Trophoblast cell (in vitro differentiated cells and primary cell): ENCODE data around the gene SUSD6.
A peak's percentile ranks its signal among the peaks of the same experiment; 100 is the strongest.

ENCODE experiments used
- DNase-seq, 2 donors: peaks; one replicate each; pipeline ENCODE4 v3.0.0-alpha.2; 2016
- H2AFZ ChIP-seq: 2 replicates; pipeline ENCODE4 v1.6.1; 2013; ENCODE audit warnings: low read length, moderate library complexity, mild to moderate bottlenecking; ENCODE audit not compliant: insufficient read depth, poor library complexity
- H2AK5ac ChIP-seq: 2 replicates; pipeline ENCODE4 v1.6.1; 2013; ENCODE audit warnings: mild to moderate bottlenecking, low read length
- H2BK120ac ChIP-seq: 2 replicates; pipeline ENCODE4 v1.6.1; 2013; ENCODE audit warnings: low read length, mild to moderate bottlenecking, moderate library complexity; ENCODE audit not compliant: insufficient read depth, poor library complexity
- H2BK12ac ChIP-seq: 2 replicates; pipeline ENCODE4 v1.6.1; 2013; ENCODE audit warnings: mild to moderate bottlenecking, low read length, moderate library complexity
- H2BK5ac ChIP-seq: 2 replicates; pipeline ENCODE4 v1.6.1; 2013; ENCODE audit warnings: low read length, low read depth, moderate library complexity, mild to moderate bottlenecking; ENCODE audit not compliant: poor library complexity
- H3K14ac ChIP-seq: 2 replicates; pipeline ENCODE4 v1.6.1; 2013; ENCODE audit warnings: mild to moderate bottlenecking, low read length
- H3K18ac ChIP-seq: 2 replicates; pipeline ENCODE4 v1.6.1; 2013; ENCODE audit warnings: mild to moderate bottlenecking, low read length
- H3K23ac ChIP-seq: 2 replicates; pipeline ENCODE4 v1.6.1; 2013; ENCODE audit warnings: low read length
- H3K27ac ChIP-seq: 2 replicates; pipeline ENCODE4 v1.5.1; 2013; ENCODE audit warnings: low read depth, mild to moderate bottlenecking, inconsistent platforms, low read length, moderate library complexity
- H3K27me3 ChIP-seq: 2 replicates; pipeline ENCODE4 v1.6.1; 2013; ENCODE audit warnings: inconsistent platforms, mild to moderate bottlenecking, low read length, moderate library complexity; ENCODE audit not compliant: insufficient read depth
- H3K36me3 ChIP-seq, 2 experiments: 1 replicate in 1 of 2; 2 replicates in 1 of 2; pipeline ENCODE4 v1.6.1; 2013; ENCODE audit warnings: low read length in 2 of 2, mild to moderate bottlenecking in 2 of 2, moderate library complexity in 1 of 2; ENCODE audit not compliant: insufficient read depth in 2 of 2, control insufficient read depth in 1 of 2
- H3K4ac ChIP-seq: 2 replicates; pipeline ENCODE4 v1.6.1; 2013; ENCODE audit warnings: low read depth, mild to moderate bottlenecking, low read length, moderate library complexity
- H3K4me1 ChIP-seq, 2 experiments: 1 replicate in 1 of 2; 2 replicates in 1 of 2; pipeline ENCODE4 v1.6.1; 2013; ENCODE audit warnings: low read length in 2 of 2, mild to moderate bottlenecking in 2 of 2, moderate library complexity in 1 of 2; ENCODE audit not compliant: insufficient read depth in 2 of 2, control insufficient read depth in 1 of 2
- H3K4me2 ChIP-seq: 2 replicates; pipeline ENCODE4 v1.6.1; 2013; ENCODE audit warnings: inconsistent platforms, mild to moderate bottlenecking, low read length, moderate library complexity
- H3K4me3 ChIP-seq: 2 replicates; pipeline ENCODE4 v1.5.1; 2013; ENCODE audit warnings: mild to moderate bottlenecking, low read depth, low read length, inconsistent platforms
- H3K79me1 ChIP-seq: one replicate; pipeline ENCODE4 v1.6.1; 2013; ENCODE audit warnings: low read length
- H3K79me2 ChIP-seq: 2 replicates; pipeline ENCODE4 v1.6.1; 2013; ENCODE audit warnings: low read length, mild to moderate bottlenecking; ENCODE audit not compliant: control insufficient read depth, insufficient read depth, poor library complexity
- H3K9ac ChIP-seq: 2 replicates; pipeline ENCODE4 v1.6.1; 2013; ENCODE audit warnings: mild to moderate bottlenecking, low read length
- H3K9me3 ChIP-seq: 2 replicates; pipeline ENCODE4 v1.6.1; 2013; ENCODE audit warnings: low read depth, mild to moderate bottlenecking, control low read depth, inconsistent platforms, low read length; ENCODE audit not compliant: insufficient read depth
- H4K12ac ChIP-seq: 2 replicates; pipeline ENCODE4 v1.6.1; 2013; ENCODE audit warnings: low read depth, mild to moderate bottlenecking, low read length, moderate library complexity
- H4K8ac ChIP-seq: 2 replicates; pipeline ENCODE4 v1.6.1; 2013; ENCODE audit warnings: low read depth, mild to moderate bottlenecking, low read length, moderate library complexity
- H4K91ac ChIP-seq: one replicate; pipeline ENCODE4 v1.6.1; 2013; ENCODE audit warnings: low read depth, mild to moderate bottlenecking, low read length, moderate library complexity
- WGBS: extraction: QIAGEN DNeasy Blood & Tissue Kit; methylation state at CpG from one replicate; pipeline ENCODE4 v1.1.7; 2013; ENCODE audit warnings: missing lambda C conversion rate; ENCODE audit not compliant: insufficient read length, insufficient coverage; ENCODE audit errors: extremely low coverage; 5-methylcytosine and 5-hydroxymethylcytosine counted together

The SUSD6 gene

DNA sequence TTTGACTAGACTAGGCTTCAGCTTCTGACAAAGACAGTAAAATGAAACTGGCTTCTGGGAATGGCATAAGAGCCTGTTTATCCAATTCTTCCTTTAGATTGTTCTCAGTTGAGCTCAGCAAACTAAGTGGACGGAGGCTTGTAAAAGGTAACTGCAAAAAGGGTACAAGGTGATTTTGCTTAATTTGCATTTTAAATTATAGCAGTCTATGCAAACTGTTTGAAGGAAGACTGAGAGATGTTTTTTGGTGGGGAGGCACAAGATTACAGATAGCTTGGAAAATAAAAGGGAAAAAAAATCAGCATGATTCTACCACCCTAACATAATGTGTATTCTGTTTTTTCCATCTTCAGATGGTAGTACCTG lies 5.0 kb downstream of the SUSD6 start:
- H3K23ac ChIP-seq, result no peak overlapping the region
- H3K9ac ChIP-seq, result no peak overlapping the region
- peaks cover 3% of the 10 kb centered on the region for H3K79me2 ChIP-seq
- no peak overlapping the region for H4K8ac ChIP-seq
- H3K18ac ChIP-seq, result no peak overlapping the region
- no CpG with 5 or more reads among the region's 1 CpG for WGBS
- no peak overlapping the region for H3K4ac ChIP-seq
- no peak for DNase-seq
- no peak overlapping the region for H2AFZ ChIP-seq
- H2BK12ac ChIP-seq, result no peak overlapping the region
- H3K36me3 ChIP-seq, result no peaks in the 10 kb centered on the region
- H2AK5ac ChIP-seq, result no peak overlapping the region
- no peak overlapping the region for H4K91ac ChIP-seq
- peaks cover 6% of the 10 kb centered on the region for H3K79me1 ChIP-seq
- no peak overlapping the region for H2BK120ac ChIP-seq
- no peaks in the 10 kb centered on the region for H3K27me3 ChIP-seq
- H3K9me3 ChIP-seq, result no peaks in the 10 kb centered on the region
- peaks cover 4 to 6% of the 10 kb centered on the region in 2 experiments for H3K4me1 ChIP-seq
- H3K4me3 ChIP-seq, result no peak overlapping the region
- H2BK5ac ChIP-seq, result no peak overlapping the region
- H3K27ac ChIP-seq, result no peak overlapping the region
- no peak overlapping the region for H4K12ac ChIP-seq
- H3K4me2 ChIP-seq, result no peak overlapping the region
- H3K14ac ChIP-seq, result no peak overlapping the region

- Histone ChIP-seq H3K9ac (no peak overlapping the region), H3K18ac (no peak overlapping the region), H3K23ac (no peak overlapping the region), H3K27me3 (no peaks in the 10 kb centered on the region), H2BK120ac (no peak overlapping the region), H2AK5ac (no peak overlapping the region), H3K79me2 (no peaks in the 10 kb centered on the region), H3K14ac (no peak overlapping the region), H3K4me1 (peaks cover 4 to 6% of the 10 kb centered on the region in 2 experiments), H3K36me3 (no peaks in the 10 kb centered on the region), H3K4me2 (no peak overlapping the region), H4K8ac (no peak overlapping the region), H3K4me3 (no peak overlapping the region), H4K12ac (no peak overlapping the region), H4K91ac (no peak overlapping the region), H3K79me1 (peaks cover 2% of the 10 kb centered on the region), H3K9me3 (no peaks in the 10 kb centered on the region), H3K27ac (no peak overlapping the region), H2BK5ac (no peak overlapping the region), H2AFZ (no peak overlapping the region), H3K4ac (no peak overlapping the region), H2BK12ac (no peak overlapping the region)
- no CpG with 5 or more reads among the region's 1 CpG for WGBS
- no peak for DNase-seq
Measured at GRCh38 chr14:69617796-69618195, 6.4 kb downstream of the SUSD6 start.

- Histone ChIP-seq H3K14ac (no peak overlapping the region), H2AK5ac (no peak overlapping the region), H3K4ac (no peak overlapping the region), H3K23ac (no peak overlapping the region), H3K4me3 (no peak overlapping the region), H3K36me3 (no peaks in the 10 kb centered on the region), H2BK120ac (no peak overlapping the region), H4K91ac (no peak overlapping the region), H3K4me2 (no peak overlapping the region), H3K9ac (no peak overlapping the region), H3K18ac (peak overlapping the region; percentile 69), H2BK5ac (no peak overlapping the region), H2BK12ac (no peak overlapping the region), H4K8ac (no peak overlapping the region), H3K4me1 (peaks cover 4 to 6% of the 10 kb centered on the region in 2 experiments), H3K27ac (no peak overlapping the region), H3K79me1 (peaks cover 2% of the 10 kb centered on the region), H4K12ac (no peak overlapping the region), H3K9me3 (no peaks in the 10 kb centered on the region), H3K79me2 (no peaks in the 10 kb centered on the region), H3K27me3 (no peaks in the 10 kb centered on the region), H2AFZ (no peak overlapping the region)
- no CpG with 5 or more reads among the region's 4 CpGs for WGBS
- no peak for DNase-seq
Measured at GRCh38 chr14:69619012-69619411, 7.6 kb downstream of the SUSD6 start.

DNA sequence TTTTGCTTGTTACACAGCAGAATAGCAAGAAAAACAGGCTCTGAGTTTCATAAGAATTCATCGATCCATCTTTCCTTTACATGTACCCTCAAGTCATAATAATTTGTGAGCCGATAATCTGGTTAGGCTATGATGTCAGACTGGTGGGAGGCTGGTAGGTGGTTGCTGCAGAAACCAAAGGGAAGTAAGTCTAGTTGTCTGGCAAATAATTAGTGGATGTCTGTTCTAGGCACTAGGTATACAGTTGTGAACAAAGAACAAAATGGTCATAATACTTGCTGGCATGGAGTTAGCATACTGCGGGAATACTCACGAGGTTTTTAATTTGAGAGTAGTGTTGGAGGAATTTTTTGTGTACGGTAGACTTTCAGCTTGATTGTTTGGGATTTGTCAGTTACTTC lies 8.8 kb downstream of the SUSD6 start:
- Histone ChIP-seq H3K79me2 (no peaks in the 10 kb centered on the region), H3K4me1 (peaks cover 4 to 6% of the 10 kb centered on the region in 2 experiments), H3K14ac (no peak overlapping the region), H2AFZ (no peak overlapping the region), H3K4me2 (peak overlapping the region; percentile 19), H3K4ac (no peak overlapping the region), H3K79me1 (peaks cover 2% of the 10 kb centered on the region), H3K27me3 (no peaks in the 10 kb centered on the region), H4K91ac (no peak overlapping the region), H3K9me3 (no peaks in the 10 kb centered on the region), H3K18ac (no peak overlapping the region), H2BK120ac (no peak overlapping the region), H3K4me3 (no peak overlapping the region), H4K8ac (no peak overlapping the region), H3K23ac (no peak overlapping the region), H2AK5ac (no peak overlapping the region), H4K12ac (no peak overlapping the region), H3K9ac (no peak overlapping the region), H3K36me3 (no peaks in the 10 kb centered on the region), H2BK12ac (no peak overlapping the region), H3K27ac (no peak overlapping the region), H2BK5ac (no peak overlapping the region)
- WGBS, result 100% methylated on average over 2 of the region's 5 CpGs
- DNase-seq, result peak in 1 of 2 donors; percentile 38
